Mesenteric fat pad (tissue), 1 donor: ENCODE results near the gene KRI1. TPM values are rescaled to one million over a fixed set of nuclear protein-coding genes. Genes with fewer than 3 reads are reported as not detected.

Experiments used
- DNase-seq: peaks from one replicate; pipeline ENCODE4 v3.0.0-alpha.2; 2020; ENCODE audit warnings: low spot score
- microRNA-seq: library from miRNA; unstranded; fragments of <30 nt; microRNA quantifications from one replicate; pipeline ENCODE4 v1.2.0, GENCODE V29; 2020; ENCODE audit warnings: borderline number of aligned reads
- total RNA-seq: library from RNA; stranded (reverse); fragmentation: NEBNext Ultra II Directional; extraction: Animal tissue kit (Norgen Biotek cat#: 25700); gene quantifications from one replicate; pipeline ENCODE4 v1.2.1, GENCODE V29; 2021
- donor health status: DM: yes; HTN: yes; CAD: no.

KRI1 gene
- total RNA-seq, 1 donor from 2014 or later, result 21.7 TPM

DNA sequence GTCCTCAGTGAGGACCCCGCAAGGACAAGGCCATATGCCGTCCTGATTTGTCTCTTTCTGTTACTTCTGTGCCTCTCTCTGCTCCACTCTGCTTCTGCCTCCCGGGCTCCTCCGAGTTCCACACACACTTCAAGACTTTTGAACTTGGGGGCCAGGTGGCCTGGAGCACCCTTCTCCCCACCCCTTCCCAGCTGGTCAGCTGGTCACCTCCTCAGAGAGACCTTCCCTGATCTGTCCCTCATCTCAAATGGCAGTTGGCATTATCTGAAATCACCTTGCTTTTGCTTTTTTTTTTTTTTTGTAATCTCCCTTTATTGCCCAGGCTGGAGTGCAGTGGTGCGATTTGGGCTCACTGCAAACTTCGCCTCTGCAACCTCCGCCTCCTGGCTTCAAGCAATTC lies 46.4 kb downstream of the KRI1 start:
- DNase-seq, result no peak

DNA sequence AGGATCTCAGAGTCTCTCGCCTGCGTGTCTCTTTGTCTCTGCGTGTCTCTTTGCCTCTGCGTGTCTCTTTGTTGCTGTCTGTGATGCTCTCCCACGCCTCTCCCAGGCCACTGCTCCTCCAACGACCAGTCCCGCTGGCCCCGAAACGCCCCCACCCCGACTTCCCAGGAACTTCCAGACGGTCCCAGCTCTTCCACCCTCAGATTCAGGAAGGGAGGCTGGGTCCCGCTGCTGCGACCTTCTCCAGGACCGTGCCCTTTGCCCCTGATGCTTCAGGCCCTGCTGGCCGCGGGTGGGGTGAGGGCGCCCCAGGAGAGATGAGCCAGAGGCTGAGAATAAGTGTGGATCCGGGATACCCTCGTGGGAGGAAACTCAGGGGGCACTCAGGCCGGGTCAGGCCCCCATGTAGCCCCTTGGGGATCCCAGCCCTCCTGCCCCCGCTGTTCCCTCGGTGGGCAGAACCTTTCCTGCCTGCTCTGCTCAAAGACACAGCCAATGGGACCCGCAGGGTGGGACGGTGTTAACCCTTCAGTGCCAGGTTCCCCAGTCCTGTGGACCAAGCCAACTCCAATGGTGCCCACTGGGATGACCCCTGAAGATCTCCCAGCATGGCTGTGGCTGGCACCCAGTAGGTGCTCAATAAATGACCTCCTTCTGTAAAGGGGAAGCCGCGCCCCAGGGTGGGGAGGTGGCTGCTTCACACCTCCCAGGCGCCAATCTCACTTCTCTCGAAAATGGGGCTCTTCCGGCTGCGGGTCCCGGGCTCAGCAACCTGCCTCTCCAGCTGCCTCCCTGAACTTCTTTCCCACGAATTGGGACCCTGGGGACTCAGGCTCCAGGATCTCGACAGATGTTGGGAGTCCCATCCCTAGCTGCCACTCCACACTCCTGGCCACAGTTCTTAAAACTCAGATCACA lies 47.1 kb downstream of the KRI1 start:
- DNase-seq, result no peak

DNA sequence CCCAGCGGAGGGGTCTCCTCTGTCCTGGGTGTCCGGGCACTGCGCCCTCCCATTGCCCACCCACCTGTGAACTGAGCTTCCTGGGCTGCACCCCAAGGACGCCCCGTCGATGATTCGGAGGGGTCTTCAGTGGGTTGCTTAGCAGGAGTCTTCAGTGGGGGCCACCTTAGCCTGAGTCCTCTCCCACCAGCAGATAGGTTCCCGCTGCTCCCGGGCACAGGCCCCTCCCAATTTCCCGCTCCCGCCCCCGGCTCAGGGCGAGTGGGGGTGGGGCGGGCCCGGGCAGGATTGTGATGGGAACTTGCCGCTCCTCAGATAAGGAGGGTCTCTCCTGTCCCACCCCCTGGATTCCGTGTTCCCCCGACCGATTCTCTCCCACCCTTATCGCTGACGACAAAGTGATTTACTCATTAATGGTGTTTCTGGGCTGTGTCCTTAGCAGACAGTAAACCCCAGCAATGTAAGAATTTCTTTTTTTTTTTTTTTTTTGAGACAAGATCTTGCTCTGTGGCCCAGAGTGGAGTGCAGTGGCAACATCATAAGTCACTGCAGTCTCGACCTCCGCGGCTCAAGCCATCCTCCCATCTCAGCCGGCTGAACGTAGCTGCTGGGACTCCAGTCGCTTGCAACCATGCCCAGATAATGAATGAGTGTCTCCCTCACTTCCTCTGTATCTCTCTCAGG lies 47.9 kb downstream of the KRI1 start:
- DNase-seq, result no peak

- DNase-seq, result no peak
Observed at GRCh38 chr19:10517361-10517759, 48.5 kb downstream of the KRI1 start, which contains the start of gene S1PR5. S1PR5 (minus strand) TSS chr19:10517447; CDS start chr19:10515011, 2,436 bp downstream.

- no peak for DNase-seq
Observed at GRCh38 chr19:10516671-10517286, 49.0 kb downstream of the KRI1 start.

- DNase-seq, result no peak
Observed at GRCh38 chr19:10516064-10516385, 49.8 kb downstream of the KRI1 start.

DNA sequence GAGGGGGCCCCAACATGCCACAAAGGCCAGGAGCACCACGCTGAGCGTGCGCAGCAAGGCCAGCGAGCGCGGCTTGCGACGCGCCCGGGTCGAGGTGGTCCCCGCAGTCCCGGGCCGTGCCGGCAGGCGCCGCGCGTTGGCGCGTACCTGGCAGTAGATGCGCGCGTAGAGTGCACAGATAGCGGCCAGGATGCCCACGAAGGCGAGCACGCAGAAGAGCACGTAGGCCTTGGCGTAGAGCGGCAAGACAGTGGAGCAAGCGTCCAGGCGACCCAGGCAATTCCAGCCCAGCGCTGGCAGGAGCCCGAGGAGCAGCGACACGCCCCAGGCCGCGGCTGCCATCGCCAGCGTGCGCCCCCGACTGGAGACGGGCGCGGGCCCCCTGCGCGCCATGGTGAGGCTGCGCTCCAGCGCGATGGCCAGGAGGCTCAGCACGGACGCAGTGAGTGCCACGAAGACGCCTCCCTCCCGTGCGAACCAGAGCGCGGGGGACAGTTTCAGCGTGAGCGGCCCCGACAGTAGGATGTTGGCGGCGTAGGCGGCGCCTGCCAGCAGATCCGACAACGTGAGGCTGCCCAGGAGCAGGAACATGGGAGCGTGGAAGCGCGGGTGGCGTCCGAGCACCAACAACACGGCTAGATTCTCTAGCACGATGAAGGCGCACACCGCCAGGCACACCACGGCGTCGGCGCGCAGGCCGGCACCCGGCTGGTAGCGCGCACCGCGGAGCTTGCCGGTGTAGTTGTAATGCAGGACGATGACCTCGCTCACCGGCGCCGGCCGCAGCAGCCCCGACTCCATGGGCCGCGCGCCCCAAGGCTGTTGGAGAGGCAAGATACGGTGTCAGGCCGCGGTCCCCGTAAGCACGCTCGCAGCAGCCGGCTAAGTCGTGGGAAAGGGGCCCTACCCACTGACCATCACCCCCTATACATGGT lies 51.3 kb downstream of the KRI1 start:
- DNase-seq, result no peak

DNA sequence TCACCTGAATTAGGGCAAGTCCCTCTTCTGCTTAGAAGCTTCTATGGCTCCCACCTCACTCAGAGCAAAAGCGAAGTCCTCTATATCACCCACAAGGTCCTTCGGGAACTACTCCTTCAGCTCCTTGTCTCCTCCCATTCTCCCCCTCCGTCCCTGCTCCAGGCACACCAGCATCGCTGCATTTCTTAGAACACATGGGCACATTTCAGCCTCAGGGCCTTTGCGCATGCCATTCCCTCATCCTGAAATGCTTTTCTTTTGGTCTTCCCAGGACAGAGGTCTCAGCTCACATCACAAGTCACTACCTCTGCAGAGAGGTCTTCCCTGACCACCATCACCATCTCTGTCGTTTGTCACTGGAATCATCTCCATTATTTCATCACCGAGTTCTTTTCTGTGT lies 52.6 kb downstream of the KRI1 start:
- no peak for DNase-seq

DNA sequence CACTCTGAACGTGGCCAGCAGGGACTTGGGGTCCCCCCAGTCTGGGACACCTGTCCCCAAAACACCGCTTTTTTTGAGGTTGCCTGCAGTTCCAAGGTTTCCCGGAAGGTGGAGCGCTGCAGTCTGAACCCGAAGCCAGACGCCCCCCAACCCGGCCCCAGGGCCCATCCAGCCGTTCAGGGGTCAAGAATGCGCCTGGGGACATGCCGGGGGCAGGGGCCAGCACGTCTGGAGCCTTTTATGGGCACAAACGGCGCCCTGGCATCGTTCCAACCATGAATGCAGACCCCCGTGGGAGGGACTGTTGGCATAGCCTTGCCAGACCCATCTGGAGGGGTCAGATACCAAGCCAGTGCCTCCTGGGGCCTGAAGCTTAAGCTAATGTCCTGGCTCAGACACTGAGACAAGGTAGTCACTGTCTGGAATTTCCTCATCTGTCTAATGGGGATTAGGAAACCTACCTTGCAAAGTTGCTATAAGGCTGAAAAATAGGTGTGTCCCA lies 55.5 kb downstream of the KRI1 start:
- DNase-seq, result no peak

DNA sequence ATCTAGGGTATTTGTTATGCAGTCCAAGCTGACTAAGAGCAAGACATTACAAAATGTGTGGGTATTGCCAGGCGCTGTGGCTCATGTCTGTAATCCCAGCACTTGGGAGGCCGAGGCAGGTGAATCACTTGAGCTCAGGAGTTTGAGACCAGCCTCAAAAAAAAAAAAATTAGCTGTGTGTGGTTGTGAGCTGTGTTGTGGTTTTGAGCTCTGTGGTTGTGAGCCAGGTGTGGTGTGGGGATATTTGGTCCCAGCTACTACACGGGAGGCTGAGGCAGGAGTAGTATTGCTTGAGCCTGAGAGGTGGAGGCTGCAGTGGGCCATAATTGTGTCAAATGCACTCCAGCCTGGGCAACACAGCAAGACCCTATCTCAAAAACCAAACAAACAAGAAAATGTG lies 57.1 kb downstream of the KRI1 start:
- DNase-seq, result no peak

DNA sequence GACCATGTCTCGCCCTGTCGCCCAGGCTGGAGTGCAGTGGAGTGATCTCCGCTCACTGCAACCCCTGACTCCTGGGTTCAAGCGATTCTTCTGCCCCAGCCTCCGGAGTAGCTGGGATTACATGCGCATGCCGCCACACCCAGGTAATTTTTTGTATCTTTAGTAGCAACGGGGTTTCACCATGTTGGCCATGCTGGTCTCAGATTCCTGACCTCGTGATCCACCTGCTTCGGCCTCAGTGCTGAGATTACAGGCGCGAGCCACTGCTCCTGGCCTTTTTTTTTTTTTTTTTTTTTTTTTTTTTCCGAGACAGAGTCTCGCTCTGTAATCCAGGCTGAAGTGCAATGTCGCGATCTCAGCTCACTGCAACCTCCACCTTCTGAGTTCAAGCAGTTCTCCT lies 57.8 kb downstream of the KRI1 start:
- DNase-seq, result no peak

GRCh38 chr19:10505583-10506229 lies 60.1 kb downstream of the KRI1 start:
- DNase-seq, result no peak

Small RNA genes lying within 50 kb of the gene (microRNA-seq; reads per million reads assigned to microRNA genes)
- gene MIR1238, result not detected

Other genes starting within 250 kb of the KRI1 start
- 18.2 TPM for gene FDX2, start 250.0 kb downstream of the KRI1 start, total RNA-seq
- 23.0 TPM for gene RAVER1, start 232.5 kb downstream of the KRI1 start, total RNA-seq
- 25.0 TPM for gene ICAM3, start 226.4 kb downstream of the KRI1 start, total RNA-seq
- 91.5 TPM for gene TYK2, start 185.4 kb downstream of the KRI1 start, total RNA-seq
- gene CDC37, start 162.5 kb downstream of the KRI1 start, total RNA-seq, result 173 TPM
- 28.5 TPM for gene PDE4A, start 145.5 kb downstream of the KRI1 start, total RNA-seq
- gene KEAP1, start 62.7 kb downstream of the KRI1 start, total RNA-seq, result 71.9 TPM
- 0.13 TPM for gene S1PR5, start 48.6 kb downstream of the KRI1 start, total RNA-seq
- 19.0 TPM for gene ATG4D, start 22.1 kb downstream of the KRI1 start, total RNA-seq
- 11.4 TPM for gene CDKN2D, start 3.0 kb upstream of the KRI1 start, total RNA-seq
- gene AP1M2, start 21.3 kb upstream of the KRI1 start, total RNA-seq, result 3.2 TPM
- 110 TPM for gene SLC44A2, start 59.5 kb upstream of the KRI1 start, total RNA-seq
- gene ILF3, start 88.3 kb upstream of the KRI1 start, total RNA-seq, result 212 TPM
- gene QTRT1, start 135.4 kb upstream of the KRI1 start, total RNA-seq, result 45.9 TPM
- gene DNM2, start 152.1 kb upstream of the KRI1 start, total RNA-seq, result 134 TPM